Right lobe of liver (tissue), 6 donors: ENCODE results near the gene SLX4. TPM values are rescaled to one million over a fixed set of nuclear protein-coding genes. Genes with fewer than 3 reads are reported as not detected.

Source experiments
- ATAC-seq, 4 donors: fragments of 200-7000 bp; cut with Tn5 transposase; one replicate each; pipeline ENCODE4 v1.9.1; 2020; ENCODE audit warnings: mild to moderate bottlenecking in 4 of 4, moderate library complexity in 4 of 4
- DNase-seq, 3 donors: peaks; one replicate each; pipeline ENCODE4 v3.0.0-alpha.2; 2020
- H3K27ac ChIP-seq, 3 donors: fragments of 200-600 bp; one replicate each; pipeline ENCODE4 v1.8.0; 2022
- H3K27me3 ChIP-seq, 2 donors: fragments of 200-600 bp; one replicate each; pipeline ENCODE4 v1.8.0; 2022
- H3K36me3 ChIP-seq, 4 donors: fragments of 200-600 bp; sonication (generic) in 1 of 4; one replicate each; pipeline versions ENCODE4 v1.5.1 to v1.8.0; 2017 to 2022; ENCODE audit warnings: control low read depth in 1 of 4
- H3K4me1 ChIP-seq, 4 donors: fragments of 200-600 bp; sonication (generic) in 1 of 4; one replicate each; pipeline versions ENCODE4 v1.5.1 to v1.8.0; 2017 to 2022; ENCODE audit warnings: control low read depth in 1 of 4
- H3K4me3 ChIP-seq, 3 donors: fragments of 200-600 bp; one replicate each; pipeline ENCODE4 v1.8.0; 2022
- H3K9me3 ChIP-seq, 4 donors: fragments of 200-600 bp; sonication (generic) in 1 of 4; one replicate each; pipeline versions ENCODE4 v1.5.1 to v1.8.0; 2017 to 2022; ENCODE audit warnings: control low read depth in 1 of 4
- POLR2A ChIP-seq: fragments of 450-650 bp; IDR thresholded peaks from one replicate; pipeline ENCODE4 v1.6.1; 2017; ENCODE audit warnings: antibody characterized with exemption, mild to moderate bottlenecking
- WGBS: methylation state at CpG from one replicate; pipeline ENCODE4 v1.1.6; 2018; ENCODE audit warnings: low coverage, low lambda C conversion rate; ENCODE audit not compliant: insufficient coverage; ENCODE audit errors: missing lambda C conversion rate; 5-methylcytosine and 5-hydroxymethylcytosine counted together
- intact Hi-C, 2 donors: fragments of 100-400 bp; cut with DNase I; formaldehyde crosslinking; loops; one replicate each; pipeline versions ENCODE4 v1.11.2 to v1.14.1; 2022
- total RNA-seq, 6 experiments: library from RNA; depleted of rRNA in 2 of 6; stranded (reverse); fragments of >200 nt in 2 of 6; fragmentation: NEBNext Ultra II Directional in 3 of 6; extraction: Animal tissue kit (Norgen Biotek cat#: 25700) in 3 of 6; gene quantifications; one replicate each; pipeline versions ENCODE4 v1.1.0 to v1.2.4, GENCODE V29; 2016 to 2023
- TF ChIP-seq, protein P1 (sequence below), 4 donors: fragments of 200-600 bp in 3 of 4; fragments of 450-650 bp in 1 of 4; IDR thresholded peaks; one replicate each; pipeline versions ENCODE4 v1.5.1 to v1.8.0; 2016 to 2022; ENCODE audit warnings: antibody characterized with exemption in 4 of 4, mild to moderate bottlenecking in 2 of 4
- donor health status: DM: no; HTN: yes; CAD: no.
- donor health status: DM: no; HTN: no; CAD: no.
- donor health status: DM: no; HTN: no; CAD: no.
- donor health status: DM: no; HTN: yes; CAD: no.
- donor health status: DM: no; HTN: yes; CAD: no.

Gene SLX4
- total RNA-seq, 6 experiments from 2014 or later = 1.8 to 2.9 (median 2.2) TPM

DNA sequence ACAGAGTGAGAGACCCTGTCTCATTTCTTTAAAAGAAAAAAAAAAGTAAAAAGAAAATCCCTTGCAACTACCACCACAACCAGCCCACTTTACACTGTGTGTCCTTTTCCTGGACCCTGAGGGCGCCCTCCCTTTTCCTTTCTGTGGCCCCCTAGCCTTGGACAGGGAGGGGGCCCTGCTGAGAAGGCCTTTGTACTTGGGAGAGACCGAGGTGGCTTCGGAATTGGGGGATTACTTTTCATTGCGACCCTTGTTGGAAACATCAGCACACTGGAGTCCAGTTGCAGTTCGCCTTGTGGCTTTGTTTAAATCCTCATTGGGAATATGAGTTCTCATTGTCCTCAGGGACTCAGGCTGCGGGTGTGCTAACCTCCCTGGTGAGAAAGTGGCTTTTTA lies 33.7 kb upstream of the SLX4 start:
- peaks cover 0 to 9% (median 0%) of the 10 kb centered on the region in 4 donors for H3K4me1 ChIP-seq
- no peak overlapping the region for H3K4me3 ChIP-seq
- peak in 1 of 3 donors; percentile 16 for DNase-seq
- no peaks in the 10 kb centered on the region for H3K9me3 ChIP-seq
- no peak for ATAC-seq
- TF ChIP-seq POLR2A = no peak
- TF ChIP-seq, protein P1, sequence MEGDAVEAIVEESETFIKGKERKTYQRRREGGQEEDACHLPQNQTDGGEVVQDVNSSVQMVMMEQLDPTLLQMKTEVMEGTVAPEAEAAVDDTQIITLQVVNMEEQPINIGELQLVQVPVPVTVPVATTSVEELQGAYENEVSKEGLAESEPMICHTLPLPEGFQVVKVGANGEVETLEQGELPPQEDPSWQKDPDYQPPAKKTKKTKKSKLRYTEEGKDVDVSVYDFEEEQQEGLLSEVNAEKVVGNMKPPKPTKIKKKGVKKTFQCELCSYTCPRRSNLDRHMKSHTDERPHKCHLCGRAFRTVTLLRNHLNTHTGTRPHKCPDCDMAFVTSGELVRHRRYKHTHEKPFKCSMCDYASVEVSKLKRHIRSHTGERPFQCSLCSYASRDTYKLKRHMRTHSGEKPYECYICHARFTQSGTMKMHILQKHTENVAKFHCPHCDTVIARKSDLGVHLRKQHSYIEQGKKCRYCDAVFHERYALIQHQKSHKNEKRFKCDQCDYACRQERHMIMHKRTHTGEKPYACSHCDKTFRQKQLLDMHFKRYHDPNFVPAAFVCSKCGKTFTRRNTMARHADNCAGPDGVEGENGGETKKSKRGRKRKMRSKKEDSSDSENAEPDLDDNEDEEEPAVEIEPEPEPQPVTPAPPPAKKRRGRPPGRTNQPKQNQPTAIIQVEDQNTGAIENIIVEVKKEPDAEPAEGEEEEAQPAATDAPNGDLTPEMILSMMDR (IDR thresholded peaks at IDR 0.05) = no peak
- intact Hi-C loops = no loop called here
- no peak overlapping the region for H3K27ac ChIP-seq
- no peaks in the 10 kb centered on the region for H3K36me3 ChIP-seq
- no peaks in the 10 kb centered on the region for H3K27me3 ChIP-seq
- WGBS = 85% methylated on average over 6 of the region's 6 CpGs

DNA sequence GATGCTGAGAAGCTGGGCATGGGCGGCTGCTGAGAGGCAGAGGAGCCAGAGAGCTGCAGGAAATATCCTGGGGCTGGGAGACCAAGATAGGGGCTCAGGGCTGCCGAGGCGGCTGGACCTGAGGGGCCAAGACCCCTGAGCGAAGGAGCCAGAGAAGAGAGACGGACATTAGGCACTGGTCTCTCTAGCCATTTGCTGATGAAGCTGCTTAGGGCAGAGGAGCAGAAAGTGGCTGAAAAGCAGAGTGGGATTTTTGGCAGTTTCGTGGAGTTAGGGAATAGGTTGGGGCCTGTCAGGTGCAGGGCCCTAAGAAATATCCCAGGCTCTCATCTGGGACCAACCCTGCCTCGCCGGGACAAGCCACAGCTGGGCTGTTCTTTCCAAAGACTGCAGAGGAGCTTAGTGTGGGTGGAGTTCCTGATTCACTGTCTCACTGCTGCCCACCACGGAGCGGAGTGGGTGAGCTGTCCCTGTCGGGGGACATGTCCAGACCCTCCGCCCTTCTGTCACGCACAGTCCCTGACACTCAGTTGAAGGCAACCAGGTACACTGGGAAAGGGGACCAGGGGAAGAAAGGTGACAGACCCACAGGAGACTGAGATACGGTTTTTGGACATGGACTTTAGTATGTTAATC lies 31.8 kb upstream of the SLX4 start:
- H3K4me3 ChIP-seq = no peak overlapping the region
- no peaks in the 10 kb centered on the region for H3K9me3 ChIP-seq
- 86% methylated on average over 4 of the region's 14 CpGs for WGBS
- no peak overlapping the region for H3K27ac ChIP-seq
- H3K36me3 ChIP-seq = no peaks in the 10 kb centered on the region
- intact Hi-C loops = no loop called here
- H3K4me1 ChIP-seq = peaks cover 0 to 9% (median 0%) of the 10 kb centered on the region in 4 donors
- H3K27me3 ChIP-seq = no peaks in the 10 kb centered on the region
- no peak for TF ChIP-seq POLR2A
- TF ChIP-seq, protein P1 (IDR thresholded peaks at IDR 0.05) = no peak
- DNase-seq = peak in 1 of 3 donors; percentile 23
- no peak for ATAC-seq

DNA sequence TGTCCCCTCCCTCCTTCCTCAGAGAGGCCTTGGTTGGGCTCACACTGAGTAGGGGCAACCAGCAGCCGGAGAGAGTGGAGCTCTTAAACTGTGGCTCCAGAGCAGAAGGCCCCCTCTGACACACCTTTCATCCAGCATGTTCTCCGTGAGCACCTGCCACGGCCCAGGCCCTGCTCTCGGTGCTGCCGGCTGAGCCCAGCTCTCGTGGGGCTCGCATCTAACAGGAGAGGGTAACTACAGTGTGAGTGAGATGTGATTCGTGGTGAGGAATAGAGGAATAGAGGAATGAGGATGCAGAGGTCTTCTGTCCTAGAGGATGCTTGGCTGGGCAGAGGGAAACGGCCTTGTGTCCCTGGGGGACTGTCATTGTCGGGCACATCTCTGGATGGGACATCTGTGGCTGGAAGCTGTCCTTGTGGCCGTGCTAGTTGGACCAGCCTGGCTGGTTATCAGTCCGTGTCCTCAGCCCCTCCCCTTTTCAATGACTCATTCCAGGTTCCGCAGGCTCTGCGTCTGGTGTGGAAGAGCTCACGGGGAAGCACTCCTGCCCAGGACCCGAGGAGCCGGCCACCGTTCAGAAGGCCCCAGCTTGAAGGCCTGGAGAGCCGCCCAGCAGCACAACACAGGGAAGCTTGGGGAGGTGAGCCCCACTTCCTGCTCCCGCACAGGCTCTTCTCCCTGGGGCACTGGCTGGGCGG lies 31.1 kb upstream of the SLX4 start:
- TF ChIP-seq, protein P1 (IDR thresholded peaks at IDR 0.05) = no peak
- TF ChIP-seq POLR2A = no peak
- no peaks in the 10 kb centered on the region for H3K9me3 ChIP-seq
- H3K4me1 ChIP-seq = peaks cover 0 to 12% (median 0%) of the 10 kb centered on the region in 4 donors
- no peaks in the 10 kb centered on the region for H3K36me3 ChIP-seq
- H3K27ac ChIP-seq = no peak overlapping the region
- 94% methylated on average over 7 of the region's 21 CpGs for WGBS
- no peak overlapping the region for H3K4me3 ChIP-seq
- H3K27me3 ChIP-seq = no peaks in the 10 kb centered on the region
- intact Hi-C loops = no loop called here
- ATAC-seq (no peak), DNase-seq (peak in 1 of 3 donors; percentile 40)

DNA sequence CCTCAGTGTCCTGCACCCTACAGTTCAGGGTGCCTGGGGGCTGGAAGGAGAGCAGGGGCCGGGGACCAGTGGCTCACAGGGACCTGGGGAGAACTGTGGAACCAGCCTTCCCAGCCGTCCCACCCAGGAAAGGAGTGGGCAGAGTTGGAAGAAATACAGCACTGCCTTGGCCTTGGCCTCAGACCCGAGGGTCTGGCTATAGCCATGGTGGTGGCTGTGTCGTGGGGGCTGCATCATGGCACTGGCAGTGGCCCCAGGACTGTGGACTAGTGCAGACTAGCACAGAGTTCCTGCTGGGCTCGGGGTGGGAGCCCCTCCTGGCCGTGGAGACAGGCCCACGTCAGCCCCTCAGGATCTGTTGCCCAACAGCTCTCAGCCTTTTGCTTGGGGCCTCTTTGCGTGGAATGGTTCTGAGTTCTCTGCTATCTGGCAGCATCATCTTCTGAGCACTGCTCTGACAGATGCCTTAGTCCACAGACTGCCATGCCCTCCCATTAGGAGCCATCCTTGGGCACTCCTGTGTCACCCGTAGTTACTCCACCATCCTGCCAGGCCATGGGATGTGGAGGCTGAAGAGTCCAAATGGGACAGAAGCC lies 30.5 kb upstream of the SLX4 start:
- no peak for TF ChIP-seq POLR2A
- TF ChIP-seq, protein P1 (IDR thresholded peaks at IDR 0.05) = no peak
- Histone ChIP-seq H3K27me3 (no peaks in the 10 kb centered on the region), H3K36me3 (no peaks in the 10 kb centered on the region), H3K4me1 (peaks cover 0 to 17% (median 0%) of the 10 kb centered on the region in 4 donors), H3K4me3 (no peak overlapping the region), H3K9me3 (no peaks in the 10 kb centered on the region), H3K27ac (no peak overlapping the region)
- WGBS = 80% methylated on average over 2 of the region's 9 CpGs
- DNase-seq (peak in 1 of 3 donors; percentile 33), ATAC-seq (no peak)
- intact Hi-C loops = no loop called here
